ENCODE measurements around the gene QRICH1. TPM values are rescaled to one million over a fixed set of nuclear protein-coding genes. Genes with fewer than 3 reads are reported as not detected.

The QRICH1 gene
- total RNA-seq, 1 experiment from 2014 or later: 151 TPM

GRCh38 chr3:49053543-49053942, 40.3 kb downstream of the QRICH1 start:
- H3K36me3 Mint-ChIP-seq (ENCODE audit: insufficient read depth in 1 of 3, low read depth in 3 of 3): peaks cover 43 to 75% (median 75%) of the 10 kb centered on the region in 3 experiments; a peak in 6 of 7 replicates

More at GRCh38 chr3:49053543-49053942, 40.3 kb downstream of the QRICH1 start:
- DNase-seq: no peak
- Mint-ChIP-seq H3K4me1 (no peaks in the 10 kb centered on the region), H3K27ac (no peak overlapping the region), H3K4me3 (no peak overlapping the region), H3K27me3 (ENCODE audit: low read depth) (no peaks in the 10 kb centered on the region), H3K9me3 (no peaks in the 10 kb centered on the region)
- no peak overlapping the region for H2BK120ac ChIP-seq (ENCODE audit: low read depth, low read length, poor library complexity, severe bottlenecking)
- peaks cover 3% of the 10 kb centered on the region; the same call in 1 of the 2 replicates for H3K79me2 ChIP-seq (ENCODE audit: insufficient read depth, low read length)
- H2BK5ac ChIP-seq (ENCODE audit: insufficient read length, low read length): no peak overlapping the region
- H3K79me1 ChIP-seq (ENCODE audit: insufficient read depth, low read depth, low read length, poor library complexity, severe bottlenecking): no peaks in the 10 kb centered on the region
- H4K5ac ChIP-seq (ENCODE audit: insufficient read length, low read depth, low read length): no peak overlapping the region
- H2AFZ ChIP-seq (ENCODE audit: low read length): no peak overlapping the region
- no peak overlapping the region for H3K18ac ChIP-seq (ENCODE audit: insufficient read length, low read depth, low read length)
- no peaks in the 10 kb centered on the region for H3K9me3 ChIP-seq (ENCODE audit: control insufficient read depth, low read depth, low read length)
- no peaks in the 10 kb centered on the region for H3K27me3 ChIP-seq (ENCODE audit: insufficient read depth, low read length)
- H3K23ac ChIP-seq (ENCODE audit: insufficient read length, low read depth, low read length): no peak overlapping the region
- H2BK12ac ChIP-seq (ENCODE audit: insufficient read length, low read depth, low read length): no peak overlapping the region
- no peak overlapping the region for H3K4me2 ChIP-seq (ENCODE audit: insufficient read depth, insufficient read length, low read length)
- H4K8ac ChIP-seq (replicated peaks; ENCODE audit: insufficient read length, low read depth, low read length): no peak overlapping the region
- no CpG with 5 or more reads among the region's 1 CpG for WGBS (ENCODE audit: extremely low coverage, insufficient read length, low lambda C conversion rate)
- no peak overlapping the region for H3K27ac ChIP-seq (ENCODE audit: insufficient read length, low read depth, low read length)
- no peak overlapping the region for H2BK15ac ChIP-seq (ENCODE audit: low read depth, low read length)
- no peak overlapping the region for H2BK20ac ChIP-seq (ENCODE audit: low read depth, low read length, poor library complexity, severe bottlenecking)
- H3T11ph ChIP-seq (ENCODE audit: low read length): no peak overlapping the region
- no peak overlapping the region for H4K91ac ChIP-seq (ENCODE audit: insufficient read length, low read depth, low read length)
- no peak overlapping the region for H3K9ac ChIP-seq (ENCODE audit: extremely low read depth, insufficient read length, low read length)
- no peak for TF ChIP-seq CTCF (conservative IDR thresholded peaks at IDR 0.05)
- no peak overlapping the region for H3K4ac ChIP-seq (ENCODE audit: low read depth, low read length)
- no peaks in the 10 kb centered on the region for H3K4me1 ChIP-seq (ENCODE audit: insufficient read depth, low read length)
- H2AK5ac ChIP-seq (ENCODE audit: insufficient read length, low read length): no peak overlapping the region
- no peak overlapping the region for H3K14ac ChIP-seq (ENCODE audit: insufficient read depth, low read length)
- H3K56ac ChIP-seq (ENCODE audit: insufficient read length, low read depth, low read length): no peak overlapping the region
- no peaks in the 10 kb centered on the region for H3K23me2 ChIP-seq (ENCODE audit: insufficient read length, low read depth, low read length, poor library complexity, severe bottlenecking)
- H4K20me1 ChIP-seq (ENCODE audit: control insufficient read depth, insufficient read depth, insufficient read length): no peaks in the 10 kb centered on the region
